LNCaP clone FGC (cell line): ENCODE results near the gene HACL1.

ENCODE experiments used
- DNase-seq: peaks from one replicate; pipeline ENCODE4 v3.0.0-alpha.2; 2011; ENCODE audit warnings: low read depth
- H3K4me3 ChIP-seq: 2 replicates; pipeline ENCODE4 v1.5.1; 2011; ENCODE audit warnings: mild to moderate bottlenecking, low read depth, low read length, control low read depth
- CTCF ChIP-seq: IDR thresholded peaks from 2 replicates; pipeline ENCODE4 v1.5.1; 2012; ENCODE audit warnings: mild to moderate bottlenecking; ENCODE audit not compliant: control insufficient read depth, insufficient read depth; ENCODE audit errors: extremely low read depth

HACL1 gene

DNA sequence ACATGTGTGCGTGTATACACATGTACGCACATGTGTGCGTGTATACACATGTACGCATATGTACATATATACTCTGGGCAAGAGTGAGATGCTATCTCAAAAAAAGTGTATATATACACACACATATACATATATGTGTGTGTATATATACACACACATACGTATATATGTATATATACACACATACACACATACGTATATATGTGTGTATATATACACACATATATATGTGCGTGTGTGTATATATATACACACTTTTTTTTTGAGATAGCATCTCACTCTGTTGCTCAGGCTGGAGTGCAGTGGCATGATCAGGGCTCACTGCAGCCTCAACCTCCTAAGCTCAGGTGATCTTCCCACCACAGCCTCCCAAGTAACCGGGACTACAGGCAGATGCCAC, 8.4 kb downstream of the HACL1 start:
- DNase-seq: no peak
- no peak for TF ChIP-seq CTCF
- H3K4me3 ChIP-seq: no peak overlapping the region

GRCh38 chr3:15591928-15592327, 9.4 kb downstream of the HACL1 start:
- TF ChIP-seq CTCF: no peak
- no peak overlapping the region for H3K4me3 ChIP-seq
- DNase-seq: no peak

DNA sequence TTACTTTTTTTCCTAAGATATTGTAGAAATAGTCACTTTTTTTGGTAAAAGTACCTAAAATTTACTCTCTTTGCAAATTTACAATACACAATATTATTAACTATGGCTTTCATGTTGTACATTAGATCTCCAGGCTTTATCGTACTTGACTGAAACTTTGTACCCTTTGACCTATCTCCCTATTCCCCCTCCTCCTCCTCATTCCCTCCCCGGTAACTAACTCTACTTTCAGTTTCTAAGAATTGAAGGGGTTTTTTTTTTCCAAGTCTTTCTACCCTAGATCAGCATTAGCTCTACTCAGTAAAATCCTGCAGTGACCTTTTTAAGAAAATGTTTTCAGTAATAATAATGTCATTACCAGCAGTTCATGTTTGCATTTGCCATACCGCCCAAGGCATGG, 10.1 kb downstream of the HACL1 start:
- no peak overlapping the region for H3K4me3 ChIP-seq
- TF ChIP-seq CTCF: no peak
- no peak for DNase-seq

DNA sequence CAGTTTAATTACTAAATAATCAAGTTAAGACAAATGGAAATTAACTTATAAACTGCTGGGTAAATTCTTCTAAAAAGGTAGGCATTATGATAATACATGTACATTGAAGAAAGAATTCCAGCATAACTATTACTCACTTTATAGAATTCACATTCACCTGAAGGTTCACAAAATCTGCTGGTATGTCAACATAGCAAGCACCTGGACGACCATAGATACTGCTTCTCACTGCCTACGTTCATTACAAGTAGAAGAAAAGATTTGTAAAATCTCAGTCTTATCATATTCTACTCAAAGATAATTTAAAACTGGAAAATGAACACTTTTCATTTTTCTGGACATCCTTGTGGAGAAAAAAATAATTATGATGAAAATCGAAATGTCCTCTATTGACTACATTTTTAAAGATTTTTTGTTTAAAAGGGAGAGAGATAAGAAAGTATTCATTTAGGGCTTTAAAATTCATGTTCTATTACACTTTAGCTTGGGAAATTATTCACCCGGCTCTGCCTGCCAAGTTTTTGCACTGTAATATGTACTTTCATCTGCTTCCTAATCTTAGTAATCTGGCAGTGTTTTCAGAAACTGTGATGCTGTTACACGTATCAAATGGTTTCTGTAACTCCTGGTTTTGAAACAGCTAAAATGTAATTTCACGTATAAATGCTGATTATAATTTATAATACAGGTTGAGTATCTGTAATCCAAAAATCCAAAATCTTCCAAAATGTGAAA, 16.1 kb downstream of the HACL1 start:
- no peak for TF ChIP-seq CTCF
- no peak for DNase-seq
- no peak overlapping the region for H3K4me3 ChIP-seq

- DNase-seq: no peak
- no peak overlapping the region for H3K4me3 ChIP-seq
- no peak for TF ChIP-seq CTCF
Measured at GRCh38 chr3:15581471-15582394, 19.6 kb downstream of the HACL1 start.

- DNase-seq: no peak
- H3K4me3 ChIP-seq: no peak overlapping the region
- TF ChIP-seq CTCF: no peak
Measured at GRCh38 chr3:15579051-15579450, 22.3 kb downstream of the HACL1 start.
